GM08714 (cell line): ENCODE results near the gene MTRF1L.
A peak's percentile ranks its signal among the peaks of the same experiment; 100 is the strongest.
"Not testable (repeated sequence)": the region's sequence is repeated elsewhere in the genome, so short reads cannot be mapped to it uniquely, and the experiment has no call there.

Experiments
- H3K4me3 ChIP-seq: fragments of 200-500 bp; sonication (Bioruptor generic); 2 replicates; pipeline ENCODE4 v1.5.1; 2014; ENCODE audit warnings: mild to moderate bottlenecking, low read length, inconsistent platforms
- ZNF274 ChIP-seq: IDR thresholded peaks from 2 replicates; pipeline ENCODE4 v1.6.1; 2012; ENCODE audit warnings: mild to moderate bottlenecking, low read depth, low read length

The MTRF1L gene

DNA sequence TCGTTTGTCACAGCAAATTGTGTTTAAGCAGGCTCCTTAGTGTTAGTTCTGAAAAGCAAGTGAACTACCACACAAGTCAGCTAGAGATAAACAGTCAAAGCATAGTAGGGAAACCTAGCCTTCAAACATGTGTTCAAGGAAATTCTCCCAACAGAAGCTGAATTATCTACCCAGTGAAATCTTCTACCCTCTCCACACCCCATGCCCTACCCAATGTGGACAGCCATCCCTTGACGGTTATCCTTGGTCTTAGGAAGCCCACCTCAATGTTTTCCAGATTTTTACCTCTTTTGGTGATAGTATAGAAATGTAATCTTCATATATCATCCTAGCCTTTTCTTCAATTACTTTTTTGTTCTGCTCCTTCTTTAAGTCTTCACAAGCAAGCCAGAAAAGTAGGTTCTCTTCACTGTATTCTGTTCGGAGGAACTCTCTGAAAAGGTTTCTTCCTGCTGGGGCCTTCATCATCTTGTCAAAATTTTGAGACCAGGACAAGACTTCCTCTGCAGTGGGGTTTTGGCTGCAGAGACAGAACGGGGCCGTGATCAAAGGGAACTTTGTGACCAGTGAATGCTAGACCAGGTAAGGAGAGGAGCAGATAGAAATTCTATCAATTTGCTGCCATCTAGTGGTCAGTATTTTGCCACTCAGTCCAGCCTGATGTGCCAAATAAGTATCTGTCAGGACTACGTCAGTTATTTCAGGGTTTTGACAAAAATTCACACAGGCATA lies 21.6 kb upstream of the MTRF1L start:
- H3K4me3 ChIP-seq: no peak overlapping the region
- TF ChIP-seq ZNF274: no peak

DNA sequence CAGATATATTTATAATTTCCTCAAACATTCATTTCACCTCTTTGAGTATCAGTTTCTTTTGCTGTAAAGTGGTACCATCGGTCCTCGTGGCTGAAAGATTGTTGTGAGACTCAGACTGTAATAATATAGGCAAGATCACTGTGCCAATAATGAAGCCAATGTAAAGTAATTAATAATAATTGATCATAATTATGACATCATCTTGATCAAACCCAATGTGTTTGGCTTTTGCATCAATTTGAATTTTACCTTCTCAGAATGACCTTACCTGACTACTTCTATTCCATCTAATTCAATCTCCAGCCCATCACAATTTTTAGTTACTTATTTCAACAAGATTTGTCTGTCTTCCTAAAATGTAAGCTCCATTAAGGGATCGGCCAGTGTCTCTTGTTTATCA lies 15.8 kb upstream of the MTRF1L start:
- no peak overlapping the region for H3K4me3 ChIP-seq
- no peak for TF ChIP-seq ZNF274

DNA sequence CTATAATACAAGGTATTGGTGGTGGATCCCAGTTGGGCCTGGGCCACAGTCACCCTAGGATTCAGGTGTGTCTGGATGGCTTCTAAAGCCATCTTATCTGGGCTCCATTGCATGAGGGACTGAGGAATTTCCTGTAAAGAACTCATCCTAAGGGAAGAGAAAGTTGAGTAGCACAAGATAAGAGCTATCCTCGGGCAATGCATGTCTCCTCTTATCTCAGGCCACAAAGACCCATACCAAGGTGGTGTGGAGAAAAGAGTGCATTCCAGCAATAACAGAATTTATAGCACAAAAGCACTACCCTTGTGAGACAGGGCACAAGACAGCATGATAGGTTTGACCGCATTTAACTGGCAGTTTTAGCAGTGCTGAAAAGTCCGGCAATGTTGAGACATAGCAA lies 14.3 kb upstream of the MTRF1L start:
- no peak for TF ChIP-seq ZNF274
- no peak overlapping the region for H3K4me3 ChIP-seq

DNA sequence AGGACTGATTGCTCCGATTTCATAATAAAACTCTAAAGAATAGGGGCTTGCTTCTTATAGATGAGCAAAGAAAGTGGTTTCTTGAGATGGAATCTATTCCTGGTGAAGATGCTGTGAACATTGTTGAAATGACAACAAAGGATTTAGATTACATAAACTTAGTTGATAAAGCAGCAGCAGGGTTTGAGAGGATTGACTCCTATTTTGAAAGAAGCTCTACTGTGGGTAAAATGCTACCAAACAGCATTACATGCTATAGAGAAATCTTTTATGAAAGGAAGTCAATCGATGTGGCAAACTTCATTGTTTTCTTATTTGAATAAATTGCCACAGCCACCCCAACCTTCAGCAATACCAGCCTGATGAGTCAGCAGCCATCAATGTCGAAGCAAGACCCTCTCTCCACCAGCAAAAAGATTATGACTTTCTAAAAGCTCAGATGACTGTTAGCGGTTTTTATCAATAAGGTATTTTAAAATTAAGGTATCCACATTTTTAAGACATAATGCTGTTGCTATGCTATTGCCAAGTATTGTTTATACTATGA lies 12.7 kb upstream of the MTRF1L start:
- no peak overlapping the region for H3K4me3 ChIP-seq
- TF ChIP-seq ZNF274: no peak

DNA sequence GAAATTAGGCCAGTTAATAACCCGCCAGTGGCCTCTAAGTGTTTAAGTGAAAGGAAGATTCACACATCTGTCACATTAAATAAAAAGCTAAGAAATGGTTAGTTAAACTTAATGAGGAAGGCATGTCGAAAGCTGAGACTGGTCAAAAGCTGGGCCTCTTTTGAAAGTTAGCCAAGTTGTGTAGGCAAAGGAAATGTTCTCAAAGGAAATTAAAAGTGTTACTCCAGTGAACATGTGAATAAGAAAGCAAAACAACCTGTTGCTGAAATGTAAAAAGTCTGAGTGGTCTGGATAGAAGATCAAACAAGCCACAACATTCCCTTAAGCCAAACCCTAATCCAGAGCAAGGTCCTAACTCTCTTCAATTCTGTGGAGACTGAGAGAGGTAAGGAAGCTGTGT lies 10.9 kb upstream of the MTRF1L start:
- no peak for TF ChIP-seq ZNF274

DNA sequence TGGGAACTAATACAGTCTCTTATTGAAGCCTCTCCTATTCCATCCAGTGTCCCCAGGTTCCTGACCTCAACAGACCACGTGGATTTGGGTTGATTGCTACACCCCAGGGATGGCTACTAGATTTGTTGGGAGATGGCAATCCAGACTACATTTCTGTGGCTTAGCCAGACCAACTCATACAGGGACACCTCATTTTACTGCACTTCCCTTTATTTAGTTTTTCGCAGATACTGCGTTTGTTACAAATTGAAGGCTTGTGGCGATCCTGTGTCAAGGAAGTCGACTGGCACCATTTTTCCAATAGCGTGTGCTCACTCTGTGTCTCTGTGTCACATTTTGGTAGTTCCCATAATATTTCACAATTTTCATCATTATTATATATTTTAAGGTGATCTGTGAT lies 10.3 kb upstream of the MTRF1L start:
- TF ChIP-seq ZNF274: no peak
- no peak overlapping the region for H3K4me3 ChIP-seq

More for the DNA sequence above, 10.9 kb upstream of the MTRF1L start:
- no peak overlapping the region for H3K4me3 ChIP-seq

DNA sequence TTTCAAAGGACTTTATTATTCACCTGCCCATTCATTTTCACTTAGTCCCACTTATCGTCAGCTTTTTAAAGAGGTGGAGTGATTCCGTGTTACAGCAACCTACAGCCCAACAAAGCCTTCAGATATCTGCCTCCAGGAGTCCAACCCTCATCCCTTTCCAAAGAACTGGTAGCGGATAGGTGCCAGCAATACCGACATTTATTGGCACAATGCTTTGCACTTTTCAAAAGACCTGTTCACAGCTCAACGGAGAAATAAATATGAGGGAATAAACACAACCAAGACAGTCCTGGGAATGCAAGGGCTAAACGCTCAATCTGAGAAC lies 819 bp upstream of the MTRF1L start:
- no peak for TF ChIP-seq ZNF274
- H3K4me3 ChIP-seq: peak overlapping the region; percentile 99

DNA sequence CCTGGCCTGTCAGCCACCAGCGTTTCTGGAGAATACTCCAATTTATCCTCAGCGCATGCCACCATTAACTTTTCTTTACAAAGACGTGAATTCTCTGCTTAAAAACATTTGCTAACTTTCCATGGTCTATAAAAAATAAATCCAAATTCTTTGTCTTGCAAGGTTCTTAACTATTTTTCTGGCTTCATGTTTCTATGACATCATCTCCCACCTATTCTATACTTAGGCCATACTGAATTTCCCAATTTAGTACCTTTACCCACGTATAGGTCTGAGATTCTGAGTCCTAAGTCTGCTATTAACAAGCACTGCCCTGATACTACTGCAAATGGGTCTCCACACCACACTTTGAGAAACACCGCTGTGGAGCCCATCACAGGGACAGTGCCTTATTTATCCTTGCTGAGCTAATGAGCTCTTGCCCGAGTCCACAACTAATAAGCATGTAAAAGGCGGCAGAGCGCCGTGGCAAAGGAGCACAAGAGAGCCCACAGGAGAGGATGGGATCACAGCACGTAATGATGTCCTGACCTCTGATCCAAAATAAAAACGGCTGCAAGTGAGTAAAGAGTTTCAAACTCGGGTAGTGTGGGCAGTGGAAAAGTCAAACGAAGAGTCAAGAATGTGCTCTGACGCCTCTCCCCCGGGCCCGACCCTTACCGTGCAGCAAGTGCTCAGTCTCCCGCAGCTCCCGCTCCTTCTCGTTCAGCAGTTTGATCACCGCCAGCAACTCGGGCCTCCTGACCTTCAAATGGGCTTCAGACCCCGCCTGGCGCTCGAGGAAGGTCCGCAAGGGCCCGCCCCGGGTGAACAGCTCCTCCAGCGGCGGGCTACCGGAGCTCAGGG lies 519 bp downstream of the MTRF1L start:
- H3K4me3 ChIP-seq: peak overlapping the region; percentile 99
- no peak for TF ChIP-seq ZNF274

DNA sequence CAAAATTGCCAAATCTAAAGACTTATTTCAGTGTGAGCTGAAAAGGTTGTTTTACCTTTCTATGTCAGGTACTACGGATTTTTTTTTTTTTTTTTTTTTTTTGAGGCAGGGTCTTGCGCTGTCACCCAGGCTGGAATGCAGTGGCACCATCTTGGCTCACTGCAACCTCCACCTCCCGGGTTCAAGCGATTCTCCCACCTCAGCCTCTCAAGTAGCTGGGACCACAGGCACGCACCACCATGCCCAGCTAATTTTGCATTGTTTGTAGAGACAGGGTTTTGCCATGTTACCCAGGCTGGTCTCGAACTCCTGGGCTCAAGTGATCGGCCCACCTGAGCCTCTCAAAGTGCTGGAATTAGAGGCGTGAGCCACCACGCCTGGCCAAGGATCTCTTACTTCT lies 1.7 kb downstream of the MTRF1L start:
- H3K4me3 ChIP-seq: peak overlapping the region; percentile 99

DNA sequence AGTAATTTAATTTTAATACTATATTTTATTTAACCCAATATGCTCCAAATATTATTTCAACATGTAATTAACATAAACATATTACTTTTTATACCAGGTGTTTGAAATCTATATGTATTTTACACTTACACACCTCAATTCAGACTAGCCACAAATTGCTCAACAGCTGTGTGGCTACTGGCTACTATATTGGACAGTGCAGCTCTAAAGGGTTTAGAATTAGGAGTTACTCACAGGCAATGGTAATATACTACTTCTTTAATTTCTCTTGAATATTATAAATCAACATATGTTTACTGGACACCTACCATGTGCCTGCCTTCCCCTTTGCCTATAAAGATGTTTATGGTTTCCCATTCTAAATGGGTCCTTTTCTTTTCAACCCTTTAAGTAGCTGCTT lies 2.3 kb downstream of the MTRF1L start:
- H3K4me3 ChIP-seq: no peak overlapping the region
- TF ChIP-seq ZNF274: no peak

DNA sequence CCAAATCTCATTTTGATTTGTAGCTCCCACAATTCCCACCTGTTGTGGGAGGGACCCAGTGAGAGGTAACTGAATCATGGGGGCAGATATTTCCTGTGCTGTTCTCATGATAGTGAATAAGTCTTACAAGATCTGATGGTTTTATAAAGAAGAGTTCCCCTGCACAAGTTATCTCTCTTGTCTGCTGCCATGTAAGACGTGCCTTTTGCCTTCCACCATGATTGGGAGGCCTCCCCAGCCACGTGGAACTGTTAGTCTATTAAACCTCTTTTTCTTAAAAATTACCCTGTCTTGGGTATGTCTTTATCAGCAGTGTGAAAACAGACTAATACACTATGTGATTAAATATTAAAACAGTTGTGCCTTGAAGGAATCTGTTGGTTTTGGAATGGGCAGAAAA lies 3.0 kb downstream of the MTRF1L start:
- H3K4me3 ChIP-seq: not testable (repeated sequence)

DNA sequence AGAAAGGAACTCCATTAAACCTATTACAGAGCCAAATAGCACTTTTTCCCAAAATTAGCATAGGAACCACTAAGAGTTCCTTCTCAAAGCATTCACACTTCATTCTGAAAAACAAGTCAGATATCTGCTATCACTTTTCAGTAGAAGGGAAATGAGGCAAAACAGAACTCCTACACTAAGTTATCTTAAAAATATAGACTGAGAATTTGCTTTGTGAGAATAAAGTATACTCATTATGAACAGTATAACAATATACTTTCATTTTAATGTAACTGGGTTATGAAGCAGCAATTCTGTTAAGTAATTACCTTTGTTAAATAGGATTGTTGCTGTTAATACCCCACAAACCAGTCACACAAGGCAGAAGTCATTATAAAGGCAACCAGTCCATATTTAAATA lies 8.7 kb downstream of the MTRF1L start:
- H3K4me3 ChIP-seq: no peak overlapping the region
- TF ChIP-seq ZNF274: no peak

DNA sequence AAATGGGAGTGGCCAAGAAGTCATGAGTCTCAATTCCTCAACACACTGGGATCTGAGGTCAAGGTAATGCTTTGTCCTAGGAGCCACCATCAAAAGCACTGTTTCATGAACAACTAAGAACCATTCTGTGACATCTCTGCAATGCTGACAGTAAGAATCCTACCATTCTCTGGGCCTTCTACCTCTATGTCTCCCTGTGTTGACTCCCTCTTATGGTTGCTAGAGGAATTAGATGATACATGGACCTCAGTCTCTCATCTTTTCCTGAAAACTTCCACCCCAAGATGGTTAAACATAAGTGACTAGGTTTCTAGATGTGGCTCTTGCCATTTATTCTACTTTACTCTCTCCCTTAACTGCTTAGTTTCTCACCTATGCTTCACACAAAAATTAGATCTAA lies 9.1 kb downstream of the MTRF1L start:
- H3K4me3 ChIP-seq: no peak overlapping the region
- no peak for TF ChIP-seq ZNF274

DNA sequence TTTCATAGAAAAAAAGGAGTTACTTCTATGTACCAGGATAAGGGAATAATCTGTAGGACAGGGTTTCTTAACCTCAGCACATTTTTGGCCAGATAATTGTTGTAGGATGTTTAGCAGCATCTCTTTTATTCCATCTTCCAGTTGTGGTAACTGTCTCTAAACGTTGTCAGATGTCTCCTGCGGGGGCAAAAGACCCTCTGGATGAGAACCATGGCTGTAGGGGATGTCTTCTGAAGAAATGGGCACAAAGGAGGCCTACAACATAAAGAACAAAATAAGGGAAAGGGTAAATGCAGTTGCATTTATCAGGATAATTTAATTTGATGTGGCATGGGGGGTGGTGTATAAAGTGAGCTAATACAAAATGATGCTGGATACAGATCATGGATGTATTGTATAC lies 15.5 kb downstream of the MTRF1L start:
- H3K4me3 ChIP-seq: no peak overlapping the region
- TF ChIP-seq ZNF274: no peak

DNA sequence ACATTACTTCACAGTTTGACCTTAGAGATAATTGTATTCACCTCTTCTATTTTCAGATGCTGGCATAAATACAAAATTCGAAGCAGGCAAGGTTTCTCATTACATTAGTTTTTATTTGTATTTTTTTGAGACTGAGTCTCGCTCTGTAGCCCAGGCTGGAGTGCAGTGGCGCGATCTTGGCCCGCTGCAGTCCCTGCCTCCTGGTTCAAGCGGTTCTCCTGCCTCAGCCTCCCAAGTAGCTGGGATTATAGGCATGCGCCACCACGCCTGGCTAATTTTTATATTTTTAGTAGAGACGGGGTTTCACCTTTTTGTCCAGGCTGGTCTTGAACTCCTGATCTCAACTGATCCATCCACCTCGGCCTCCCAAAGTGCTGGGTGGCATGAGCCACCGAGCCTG lies 17.2 kb downstream of the MTRF1L start:
- H3K4me3 ChIP-seq: peak overlapping the region; percentile 97
